ENCODE measurements around the gene ZNF668. TPM values are rescaled to one million over a fixed set of nuclear protein-coding genes. Genes with fewer than 3 reads are reported as not detected.

Gene ZNF668
- total and polyA plus RNA-seq, 2 of the 13 experiments (the other 11 are each of a cell fraction or from before 2014, with no cell fraction given) = 3.8 to 9.8 TPM

DNA sequence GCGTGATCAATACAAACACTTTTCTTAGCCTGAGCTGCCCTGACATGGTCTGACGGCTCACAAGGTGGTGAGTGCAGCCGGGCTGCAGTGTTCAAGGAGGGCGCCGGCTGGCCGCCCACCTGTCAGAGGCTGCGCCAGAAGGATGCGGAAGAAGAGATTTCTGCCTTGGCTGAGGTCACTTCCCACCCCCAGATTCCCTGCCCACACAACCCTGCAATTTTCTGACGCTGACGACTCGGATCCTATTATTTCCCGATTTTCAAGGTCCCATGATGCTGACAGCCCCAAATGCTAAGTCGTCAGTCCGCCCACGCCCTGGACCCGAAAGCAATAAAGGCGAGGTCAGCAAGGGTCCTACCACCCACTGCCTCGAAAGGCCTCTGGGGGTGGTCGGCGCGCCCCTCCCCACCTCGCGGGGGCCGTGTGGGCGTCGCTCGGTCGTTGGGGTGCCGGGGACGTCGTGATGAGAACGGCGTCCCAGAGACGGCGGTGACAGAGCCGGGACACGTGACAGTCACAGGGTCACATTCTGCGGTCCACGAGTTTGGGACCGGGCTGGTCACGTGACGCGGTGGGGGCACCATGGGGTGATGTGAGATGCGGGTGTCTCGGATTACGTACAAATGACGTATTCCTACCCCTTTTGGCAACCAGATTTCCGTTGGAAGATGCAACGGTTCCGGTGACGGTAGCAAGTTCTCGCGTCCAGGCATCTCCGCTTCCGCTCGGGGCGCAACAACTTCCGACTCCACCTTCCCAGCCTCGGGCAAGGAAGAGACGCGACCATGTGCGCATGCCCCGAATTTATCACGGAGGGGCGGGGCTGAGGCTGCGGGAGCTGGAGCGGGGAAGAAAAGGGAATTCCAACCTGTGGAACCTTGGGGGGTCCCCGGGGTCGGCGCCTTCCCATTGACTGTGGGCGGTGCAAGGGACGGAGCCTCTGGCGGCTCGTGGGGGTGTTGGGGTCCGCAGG lies 41.0 kb downstream of the ZNF668 start, which contains the start of gene STX4 (continued):
- TF ChIP-seq, protein P1, sequence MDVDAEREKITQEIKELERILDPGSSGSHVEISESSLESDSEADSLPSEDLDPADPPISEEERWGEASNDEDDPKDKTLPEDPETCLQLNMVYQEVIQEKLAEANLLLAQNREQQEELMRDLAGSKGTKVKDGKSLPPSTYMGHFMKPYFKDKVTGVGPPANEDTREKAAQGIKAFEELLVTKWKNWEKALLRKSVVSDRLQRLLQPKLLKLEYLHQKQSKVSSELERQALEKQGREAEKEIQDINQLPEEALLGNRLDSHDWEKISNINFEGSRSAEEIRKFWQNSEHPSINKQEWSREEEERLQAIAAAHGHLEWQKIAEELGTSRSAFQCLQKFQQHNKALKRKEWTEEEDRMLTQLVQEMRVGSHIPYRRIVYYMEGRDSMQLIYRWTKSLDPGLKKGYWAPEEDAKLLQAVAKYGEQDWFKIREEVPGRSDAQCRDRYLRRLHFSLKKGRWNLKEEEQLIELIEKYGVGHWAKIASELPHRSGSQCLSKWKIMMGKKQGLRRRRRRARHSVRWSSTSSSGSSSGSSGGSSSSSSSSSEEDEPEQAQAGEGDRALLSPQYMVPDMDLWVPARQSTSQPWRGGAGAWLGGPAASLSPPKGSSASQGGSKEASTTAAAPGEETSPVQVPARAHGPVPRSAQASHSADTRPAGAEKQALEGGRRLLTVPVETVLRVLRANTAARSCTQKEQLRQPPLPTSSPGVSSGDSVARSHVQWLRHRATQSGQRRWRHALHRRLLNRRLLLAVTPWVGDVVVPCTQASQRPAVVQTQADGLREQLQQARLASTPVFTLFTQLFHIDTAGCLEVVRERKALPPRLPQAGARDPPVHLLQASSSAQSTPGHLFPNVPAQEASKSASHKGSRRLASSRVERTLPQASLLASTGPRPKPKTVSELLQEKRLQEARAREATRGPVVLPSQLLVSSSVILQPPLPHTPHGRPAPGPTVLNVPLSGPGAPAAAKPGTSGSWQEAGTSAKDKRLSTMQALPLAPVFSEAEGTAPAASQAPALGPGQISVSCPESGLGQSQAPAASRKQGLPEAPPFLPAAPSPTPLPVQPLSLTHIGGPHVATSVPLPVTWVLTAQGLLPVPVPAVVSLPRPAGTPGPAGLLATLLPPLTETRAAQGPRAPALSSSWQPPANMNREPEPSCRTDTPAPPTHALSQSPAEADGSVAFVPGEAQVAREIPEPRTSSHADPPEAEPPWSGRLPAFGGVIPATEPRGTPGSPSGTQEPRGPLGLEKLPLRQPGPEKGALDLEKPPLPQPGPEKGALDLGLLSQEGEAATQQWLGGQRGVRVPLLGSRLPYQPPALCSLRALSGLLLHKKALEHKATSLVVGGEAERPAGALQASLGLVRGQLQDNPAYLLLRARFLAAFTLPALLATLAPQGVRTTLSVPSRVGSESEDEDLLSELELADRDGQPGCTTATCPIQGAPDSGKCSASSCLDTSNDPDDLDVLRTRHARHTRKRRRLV (CRISPR knock-in tag; IDR thresholded peaks at IDR 0.05) = 0 out of 2 replicates have a peak, but pooled peaks have one; percentile 49
- peak; percentile 99 for TF ChIP-seq GABPA (IDR thresholded peaks at IDR 0.05; ENCODE audit: low read depth, low read length)
- TF ChIP-seq GABPA (CRISPR knock-in tag; IDR thresholded peaks at IDR 0.05; ENCODE audit: low read depth) = peak; percentile 99
- peak; percentile 93; the same call in 1 of the 2 replicates for TF ChIP-seq ZNF598 (CRISPR knock-in tag; IDR thresholded peaks at IDR 0.05; ENCODE audit: borderline replicate concordance)
- TF ChIP-seq, protein P2, sequence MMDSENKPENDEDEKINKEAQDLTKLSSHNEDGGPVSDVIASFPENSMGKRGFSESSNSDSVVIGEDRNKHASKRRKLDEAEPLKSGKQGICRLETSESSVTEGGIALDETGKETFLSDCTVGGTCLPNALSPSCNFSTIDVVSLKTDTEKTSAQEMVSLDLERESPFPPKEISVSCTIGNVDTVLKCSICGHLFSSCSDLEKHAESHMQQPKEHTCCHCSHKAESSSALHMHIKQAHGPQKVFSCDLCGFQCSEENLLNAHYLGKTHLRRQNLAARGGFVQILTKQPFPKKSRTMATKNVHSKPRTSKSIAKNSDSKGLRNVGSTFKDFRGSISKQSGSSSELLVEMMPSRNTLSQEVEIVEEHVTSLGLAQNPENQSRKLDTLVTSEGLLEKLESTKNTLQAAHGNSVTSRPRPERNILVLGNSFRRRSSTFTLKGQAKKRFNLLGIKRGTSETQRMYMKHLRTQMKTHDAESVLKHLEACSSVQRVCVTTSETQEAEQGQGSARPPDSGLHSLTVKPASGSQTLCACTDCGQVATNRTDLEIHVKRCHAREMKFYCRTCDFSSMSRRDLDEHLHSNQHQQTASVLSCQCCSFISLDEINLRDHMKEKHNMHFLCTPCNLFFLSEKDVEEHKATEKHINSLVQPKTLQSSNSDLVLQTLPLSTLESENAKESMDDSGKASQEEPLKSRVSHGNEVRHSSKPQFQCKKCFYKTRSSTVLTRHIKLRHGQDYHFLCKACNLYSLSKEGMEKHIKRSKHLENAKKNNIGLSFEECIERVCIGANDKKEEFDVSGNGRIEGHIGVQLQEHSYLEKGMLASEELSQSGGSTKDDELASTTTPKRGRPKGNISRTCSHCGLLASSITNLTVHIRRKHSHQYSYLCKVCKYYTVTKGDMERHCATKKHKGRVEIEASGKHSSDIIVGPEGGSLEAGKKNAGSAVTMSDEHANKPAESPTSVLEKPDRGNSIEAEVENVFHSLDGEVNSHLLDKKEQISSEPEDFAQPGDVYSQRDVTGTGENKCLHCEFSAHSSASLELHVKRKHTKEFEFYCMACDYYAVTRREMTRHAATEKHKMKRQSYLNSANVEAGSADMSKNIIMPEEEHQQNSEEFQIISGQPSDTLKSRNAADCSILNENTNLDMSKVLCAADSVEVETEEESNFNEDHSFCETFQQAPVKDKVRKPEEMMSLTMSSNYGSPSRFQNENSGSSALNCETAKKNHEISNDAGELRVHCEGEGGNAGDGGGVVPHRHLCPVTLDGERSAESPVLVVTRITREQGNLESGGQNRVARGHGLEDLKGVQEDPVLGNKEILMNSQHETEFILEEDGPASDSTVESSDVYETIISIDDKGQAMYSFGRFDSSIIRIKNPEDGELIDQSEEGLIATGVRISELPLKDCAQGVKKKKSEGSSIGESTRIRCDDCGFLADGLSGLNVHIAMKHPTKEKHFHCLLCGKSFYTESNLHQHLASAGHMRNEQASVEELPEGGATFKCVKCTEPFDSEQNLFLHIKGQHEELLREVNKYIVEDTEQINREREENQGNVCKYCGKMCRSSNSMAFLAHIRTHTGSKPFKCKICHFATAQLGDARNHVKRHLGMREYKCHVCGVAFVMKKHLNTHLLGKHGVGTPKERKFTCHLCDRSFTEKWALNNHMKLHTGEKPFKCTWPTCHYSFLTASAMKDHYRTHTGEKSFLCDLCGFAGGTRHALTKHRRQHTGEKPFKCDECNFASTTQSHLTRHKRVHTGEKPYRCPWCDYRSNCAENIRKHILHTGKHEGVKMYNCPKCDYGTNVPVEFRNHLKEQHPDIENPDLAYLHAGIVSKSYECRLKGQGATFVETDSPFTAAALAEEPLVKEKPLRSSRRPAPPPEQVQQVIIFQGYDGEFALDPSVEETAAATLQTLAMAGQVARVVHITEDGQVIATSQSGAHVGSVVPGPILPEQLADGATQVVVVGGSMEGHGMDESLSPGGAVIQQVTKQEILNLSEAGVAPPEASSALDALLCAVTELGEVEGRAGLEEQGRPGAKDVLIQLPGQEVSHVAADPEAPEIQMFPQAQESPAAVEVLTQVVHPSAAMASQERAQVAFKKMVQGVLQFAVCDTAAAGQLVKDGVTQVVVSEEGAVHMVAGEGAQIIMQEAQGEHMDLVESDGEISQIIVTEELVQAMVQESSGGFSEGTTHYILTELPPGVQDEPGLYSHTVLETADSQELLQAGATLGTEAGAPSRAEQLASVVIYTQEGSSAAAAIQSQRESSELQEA (CRISPR knock-in tag; IDR thresholded peaks at IDR 0.05; ENCODE audit: not compliant biosample characterization) = peak; percentile 81
- no peak for TF ChIP-seq ZMAT3 (CRISPR knock-in tag; conservative IDR thresholded peaks at IDR 0.05)
- peak; percentile 78 for TF ChIP-seq ZBTB38 (CRISPR knock-in tag; IDR thresholded peaks at IDR 0.05)
- no peak for TF ChIP-seq XBP1 (CRISPR knock-in tag; IDR thresholded peaks at IDR 0.05)
- TF ChIP-seq HNRNPH1 (optimal IDR thresholded peaks at IDR 0.05; ENCODE audit: low read depth, low read length) = no peak
- TF ChIP-seq ZNF331 (CRISPR knock-in tag; IDR thresholded peaks at IDR 0.05) = peak; percentile 26
- TF ChIP-seq HDAC2 (CRISPR knock-in tag; IDR thresholded peaks at IDR 0.05) = peak; percentile 88
- TF ChIP-seq HNRNPUL1 (IDR thresholded peaks at IDR 0.05; ENCODE audit: low read depth, low read length) = no peak
- TF ChIP-seq MEF2D (CRISPR knock-in tag; IDR thresholded peaks at IDR 0.05) = peak; percentile 77
- TF ChIP-seq FOXA3 (CRISPR knock-in tag; IDR thresholded peaks at IDR 0.05) = peak; percentile 62
- peak; percentile 53; the same call in 1 of the 2 replicates for TF ChIP-seq IRX3 (CRISPR knock-in tag; IDR thresholded peaks at IDR 0.05; ENCODE audit: borderline replicate concordance, low read depth)
- no peak for TF ChIP-seq ZFP36 (IDR thresholded peaks at IDR 0.05; ENCODE audit: borderline replicate concordance, low read depth, low read length, partially characterized antibody)

Data from HepG2 (cell line).